ENCODE measurements around the gene KLRF2.

GRCh38 chr12:9943240-9943639 is 62.0 kb downstream of the KLRF2 start:
- TF ChIP-seq CTCF (tag by site-specific recombination; IDR thresholded peaks at IDR 0.05) (no peak), ELK4 (IDR thresholded peaks at IDR 0.05; ENCODE audit: borderline replicate concordance, low read depth, low read length) (no peak), ZNF830 (tag by site-specific recombination; IDR thresholded peaks at IDR 0.05; ENCODE audit: low read depth) (no peak), ZNF76 (tag by site-specific recombination; IDR thresholded peaks at IDR 0.05; ENCODE audit: borderline replicate concordance, low read depth) (no peak), KLF16 (tag by site-specific recombination; IDR thresholded peaks at IDR 0.05) (no peak)

Data from HEK293 (cell line).